ENCODE data around the gene LMO1.

LMO1 gene

GRCh38 chr11:8293171-8293570, 29.5 kb upstream of the LMO1 start:
- no peak for DNase-seq (ENCODE audit: low spot score)
- no peak for TF ChIP-seq CTCF (IDR thresholded peaks at IDR 0.05; ENCODE audit: extremely low read depth, missing control alignments)

GRCh38 chr11:8292351-8292750, 28.7 kb upstream of the LMO1 start:
- no peak for TF ChIP-seq CTCF (IDR thresholded peaks at IDR 0.05; ENCODE audit: extremely low read depth, missing control alignments)
- no peak for DNase-seq (ENCODE audit: low spot score)

- TF ChIP-seq CTCF (IDR thresholded peaks at IDR 0.05; ENCODE audit: extremely low read depth, missing control alignments), result no peak
Measured at GRCh38 chr11:8291421-8292350, 28.0 kb upstream of the LMO1 start.

GRCh38 chr11:8290081-8290810, 26.6 kb upstream of the LMO1 start:
- no peak for TF ChIP-seq CTCF (IDR thresholded peaks at IDR 0.05; ENCODE audit: extremely low read depth, missing control alignments)
- DNase-seq (ENCODE audit: low spot score), result no peak

More at GRCh38 chr11:8291421-8292350, 28.0 kb upstream of the LMO1 start:
- DNase-seq (ENCODE audit: low spot score), result no peak

- no peak for TF ChIP-seq CTCF (IDR thresholded peaks at IDR 0.05; ENCODE audit: extremely low read depth, missing control alignments)
- DNase-seq (ENCODE audit: low spot score), result no peak
Measured at GRCh38 chr11:8289492-8289918, 25.8 kb upstream of the LMO1 start.

- no peak for DNase-seq (ENCODE audit: low spot score)
- no peak for TF ChIP-seq CTCF (IDR thresholded peaks at IDR 0.05; ENCODE audit: extremely low read depth, missing control alignments)
Measured at GRCh38 chr11:8288824-8289491, 25.3 kb upstream of the LMO1 start.
